B cell (primary cell): ENCODE results near the gene OGDH.

Experiments
- CTCF ChIP-seq: fragments of 200-600 bp; IDR thresholded peaks from one replicate; pipeline ENCODE4 v1.8.0; 2022; ENCODE audit warnings: antibody characterized with exemption, mild to moderate bottlenecking
- EZH2 ChIP-seq: IDR thresholded peaks from 2 replicates; pipeline ENCODE4 v1.6.1; 2012; ENCODE audit warnings: borderline replicate concordance, low read depth, mild to moderate bottlenecking, moderate library complexity, low read length; ENCODE audit not compliant: insufficient read depth, poor library complexity, severe bottlenecking

GRCh38 chr7:44621750-44622103, 15.3 kb downstream of the OGDH start:
- TF ChIP-seq CTCF, result no peak
- no peak for TF ChIP-seq EZH2
